SK-N-MC (cell line): ENCODE results near the gene UTP3.

Experiments
- EZH2 ChIP-seq: fragments of 200-600 bp; sonication (generic); IDR thresholded peaks from one replicate; pipeline ENCODE4 v1.6.1; 2017; ENCODE audit warnings: antibody characterized with exemption
- FOXP2 ChIP-seq: optimal IDR thresholded peaks from 2 replicates; pipeline ENCODE3; 2011; ENCODE audit warnings: mild to moderate bottlenecking, moderate library complexity; ENCODE audit not compliant: insufficient read depth; ENCODE audit errors: extremely low read length, control extremely low read depth

GRCh38 chr4:70680934-70681333, 7.4 kb upstream of the UTP3 start:
- no peak for TF ChIP-seq FOXP2
- no peak for TF ChIP-seq EZH2
